ENCODE data around the gene C4orf50.

The C4orf50 gene

GRCh38 chr4:6020613-6021012 is 2.4 kb upstream of the C4orf50 start:
- Histone ChIP-seq H3K4me3 (ENCODE audit: severe bottlenecking) (no peak overlapping the region), H3K27me3 (ENCODE audit: insufficient read depth, poor library complexity, severe bottlenecking) (no peaks in the 10 kb centered on the region), H3K36me3 (ENCODE audit: low read depth) (no peaks in the 10 kb centered on the region), H3K27ac (ENCODE audit: poor library complexity, severe bottlenecking) (no peak overlapping the region), H3K9me3 (ENCODE audit: severe bottlenecking) (no peaks in the 10 kb centered on the region), H3K4me1 (ENCODE audit: insufficient read depth, poor library complexity, severe bottlenecking) (no peaks in the 10 kb centered on the region)
- no peak for ATAC-seq (ENCODE audit: low read depth)
- DNase-seq (ENCODE audit: low spot score): no peak
- TF ChIP-seq CTCF (IDR thresholded peaks at IDR 0.05; ENCODE audit: poor library complexity, severe bottlenecking): no peak

- no peak overlapping the region for H3K4me3 ChIP-seq (ENCODE audit: severe bottlenecking)
- no peaks in the 10 kb centered on the region for H3K4me1 ChIP-seq (ENCODE audit: insufficient read depth, poor library complexity, severe bottlenecking)
- DNase-seq (ENCODE audit: low spot score) (no peak), ATAC-seq (ENCODE audit: low read depth) (peak; percentile 54; the same call in 1 of the 3 replicates)
- TF ChIP-seq CTCF (IDR thresholded peaks at IDR 0.05; ENCODE audit: poor library complexity, severe bottlenecking): peak; percentile 87
- no peaks in the 10 kb centered on the region for H3K36me3 ChIP-seq (ENCODE audit: low read depth)
- no peaks in the 10 kb centered on the region for H3K9me3 ChIP-seq (ENCODE audit: severe bottlenecking)
- H3K27me3 ChIP-seq (ENCODE audit: insufficient read depth, poor library complexity, severe bottlenecking): no peaks in the 10 kb centered on the region
- H3K27ac ChIP-seq (ENCODE audit: poor library complexity, severe bottlenecking): no peak overlapping the region
Observed at GRCh38 chr4:6019316-6020263, 1.4 kb upstream of the C4orf50 start.

- H3K4me1 ChIP-seq (ENCODE audit: insufficient read depth, poor library complexity, severe bottlenecking): no peaks in the 10 kb centered on the region
- no peaks in the 10 kb centered on the region for H3K9me3 ChIP-seq (ENCODE audit: severe bottlenecking)
- H3K27me3 ChIP-seq (ENCODE audit: insufficient read depth, poor library complexity, severe bottlenecking): no peaks in the 10 kb centered on the region
- no peak for ATAC-seq (ENCODE audit: low read depth)
- no peak for DNase-seq (ENCODE audit: low spot score)
- H3K27ac ChIP-seq (ENCODE audit: poor library complexity, severe bottlenecking): no peak overlapping the region
- no peak overlapping the region for H3K4me3 ChIP-seq (ENCODE audit: severe bottlenecking)
- TF ChIP-seq CTCF (IDR thresholded peaks at IDR 0.05; ENCODE audit: poor library complexity, severe bottlenecking): no peak
- H3K36me3 ChIP-seq (ENCODE audit: low read depth): no peaks in the 10 kb centered on the region
Observed at GRCh38 chr4:6017800-6018199, 431 bp downstream of the C4orf50 start.

GRCh38 chr4:6017030-6017429 is 1.2 kb downstream of the C4orf50 start:
- H3K27me3 ChIP-seq (ENCODE audit: insufficient read depth, poor library complexity, severe bottlenecking): no peaks in the 10 kb centered on the region
- ATAC-seq (ENCODE audit: low read depth): no peak
- no peak overlapping the region for H3K27ac ChIP-seq (ENCODE audit: poor library complexity, severe bottlenecking)
- no peak for DNase-seq (ENCODE audit: low spot score)
- H3K4me1 ChIP-seq (ENCODE audit: insufficient read depth, poor library complexity, severe bottlenecking): no peaks in the 10 kb centered on the region
- no peak for TF ChIP-seq CTCF (IDR thresholded peaks at IDR 0.05; ENCODE audit: poor library complexity, severe bottlenecking)
- no peaks in the 10 kb centered on the region for H3K9me3 ChIP-seq (ENCODE audit: severe bottlenecking)
- no peaks in the 10 kb centered on the region for H3K36me3 ChIP-seq (ENCODE audit: low read depth)
- no peak overlapping the region for H3K4me3 ChIP-seq (ENCODE audit: severe bottlenecking)

- Histone ChIP-seq H3K9me3 (ENCODE audit: severe bottlenecking) (no peaks in the 10 kb centered on the region), H3K36me3 (ENCODE audit: low read depth) (no peaks in the 10 kb centered on the region), H3K4me3 (ENCODE audit: severe bottlenecking) (no peak overlapping the region), H3K27ac (ENCODE audit: poor library complexity, severe bottlenecking) (no peak overlapping the region), H3K27me3 (ENCODE audit: insufficient read depth, poor library complexity, severe bottlenecking) (peaks cover 4% of the 10 kb centered on the region), H3K4me1 (ENCODE audit: insufficient read depth, poor library complexity, severe bottlenecking) (no peaks in the 10 kb centered on the region)
- TF ChIP-seq CTCF (IDR thresholded peaks at IDR 0.05; ENCODE audit: poor library complexity, severe bottlenecking): no peak
- DNase-seq (ENCODE audit: low spot score) (no peak), ATAC-seq (ENCODE audit: low read depth) (no peak)
Observed at GRCh38 chr4:6013564-6013963, 4.7 kb downstream of the C4orf50 start.
